ENCODE measurements around the gene GIPC3. TPM values are rescaled to one million over a fixed set of nuclear protein-coding genes. Genes with fewer than 3 reads are reported as not detected.

Gene GIPC3, protein sequence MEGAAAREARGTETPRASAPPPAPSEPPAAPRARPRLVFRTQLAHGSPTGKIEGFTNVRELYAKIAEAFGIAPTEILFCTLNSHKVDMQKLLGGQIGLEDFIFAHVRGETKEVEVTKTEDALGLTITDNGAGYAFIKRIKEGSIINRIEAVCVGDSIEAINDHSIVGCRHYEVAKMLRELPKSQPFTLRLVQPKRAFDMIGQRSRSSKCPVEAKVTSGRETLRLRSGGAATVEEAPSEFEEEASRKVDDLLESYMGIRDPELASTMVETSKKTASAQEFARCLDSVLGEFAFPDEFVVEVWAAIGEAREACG
- total RNA-seq: under 0.01 TPM in 1 of 2 replicates, not detected in the other

DNA sequence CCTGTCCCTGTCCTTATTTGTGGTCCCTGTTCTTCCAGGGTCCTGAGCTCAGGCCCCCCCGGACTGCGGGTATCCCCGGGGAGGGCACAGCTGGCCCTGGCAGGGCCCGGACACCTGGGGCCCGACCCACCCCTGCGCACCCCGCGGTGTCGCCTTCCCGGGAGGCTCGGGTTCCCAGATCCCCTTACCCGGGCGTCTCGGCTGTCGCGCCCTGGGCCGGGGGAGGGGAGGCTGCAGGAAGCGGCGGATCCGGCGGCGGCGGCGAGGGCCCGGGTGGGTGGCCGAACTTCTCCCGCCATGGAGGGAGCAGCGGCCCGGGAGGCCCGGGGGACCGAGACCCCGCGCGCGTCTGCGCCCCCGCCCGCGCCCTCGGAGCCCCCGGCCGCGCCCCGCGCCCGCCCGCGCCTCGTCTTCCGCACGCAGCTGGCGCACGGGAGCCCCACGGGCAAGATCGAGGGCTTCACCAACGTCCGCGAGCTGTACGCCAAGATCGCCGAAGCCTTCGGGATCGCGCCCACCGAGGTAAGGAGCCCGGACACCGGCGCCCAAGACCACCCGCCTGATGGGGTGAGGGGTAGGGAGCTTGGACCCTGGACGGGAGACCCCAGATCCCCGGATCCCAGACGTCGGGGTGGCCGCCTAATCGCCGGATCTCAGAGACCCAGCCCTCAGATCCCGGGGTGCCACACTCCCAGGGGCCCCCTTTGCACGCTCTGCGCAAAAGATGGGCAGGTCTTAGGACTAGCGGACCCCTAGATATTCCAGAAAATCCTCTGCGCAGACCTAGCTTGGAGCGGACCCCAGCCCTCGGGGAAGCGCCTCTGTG is at the start of gene GIPC3:
Gene GIPC3 (plus strand): TSS at position 178 of the 826 bp plus-strand sequence. CDS start 120 bp downstream, at position 298.

DNA sequence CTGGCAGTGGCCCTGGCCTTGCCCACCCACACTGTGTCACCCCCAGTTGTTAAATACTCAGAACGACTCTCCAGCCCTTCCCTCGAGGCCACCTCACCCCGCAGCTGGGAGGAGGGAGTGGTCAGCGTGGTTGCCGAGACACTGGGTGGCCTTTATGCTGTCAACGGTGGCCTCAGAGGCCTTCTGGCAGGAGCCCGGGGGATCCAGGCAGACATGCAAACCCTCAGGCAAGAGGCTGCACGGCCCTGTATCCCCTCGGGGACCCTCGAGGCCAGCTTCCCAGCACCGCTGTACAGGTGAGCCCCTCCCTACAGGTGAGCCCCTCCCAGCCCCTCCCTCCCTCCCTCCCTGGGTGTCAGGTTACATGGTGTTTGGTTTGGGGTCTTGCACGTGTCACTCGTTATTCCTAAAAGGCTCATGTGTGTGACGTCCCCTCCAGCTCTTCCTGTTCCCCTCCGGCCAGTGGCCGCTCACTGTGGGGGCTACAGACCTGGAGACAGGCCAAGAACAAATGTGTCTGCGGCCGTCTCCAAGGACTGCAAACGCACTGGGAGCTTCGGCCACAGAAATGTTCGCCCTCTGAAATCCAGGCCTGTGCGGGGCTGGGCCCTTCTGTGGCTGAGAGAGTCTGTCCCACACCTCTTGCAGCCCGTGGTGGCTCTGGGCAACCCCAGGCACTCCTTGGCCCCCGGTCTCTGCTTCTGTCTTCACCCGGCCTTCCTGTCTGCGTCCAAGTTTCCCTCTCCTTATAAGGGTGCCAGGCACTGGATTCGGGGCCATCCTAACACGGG is 46.1 kb upstream of the GIPC3 start, which contains the start of gene TEKTIP1:
Gene TEKTIP1 (plus strand): TSS at position 210 of the 791 bp plus-strand sequence. CDS start 4 bp downstream, at position 214.

DNA sequence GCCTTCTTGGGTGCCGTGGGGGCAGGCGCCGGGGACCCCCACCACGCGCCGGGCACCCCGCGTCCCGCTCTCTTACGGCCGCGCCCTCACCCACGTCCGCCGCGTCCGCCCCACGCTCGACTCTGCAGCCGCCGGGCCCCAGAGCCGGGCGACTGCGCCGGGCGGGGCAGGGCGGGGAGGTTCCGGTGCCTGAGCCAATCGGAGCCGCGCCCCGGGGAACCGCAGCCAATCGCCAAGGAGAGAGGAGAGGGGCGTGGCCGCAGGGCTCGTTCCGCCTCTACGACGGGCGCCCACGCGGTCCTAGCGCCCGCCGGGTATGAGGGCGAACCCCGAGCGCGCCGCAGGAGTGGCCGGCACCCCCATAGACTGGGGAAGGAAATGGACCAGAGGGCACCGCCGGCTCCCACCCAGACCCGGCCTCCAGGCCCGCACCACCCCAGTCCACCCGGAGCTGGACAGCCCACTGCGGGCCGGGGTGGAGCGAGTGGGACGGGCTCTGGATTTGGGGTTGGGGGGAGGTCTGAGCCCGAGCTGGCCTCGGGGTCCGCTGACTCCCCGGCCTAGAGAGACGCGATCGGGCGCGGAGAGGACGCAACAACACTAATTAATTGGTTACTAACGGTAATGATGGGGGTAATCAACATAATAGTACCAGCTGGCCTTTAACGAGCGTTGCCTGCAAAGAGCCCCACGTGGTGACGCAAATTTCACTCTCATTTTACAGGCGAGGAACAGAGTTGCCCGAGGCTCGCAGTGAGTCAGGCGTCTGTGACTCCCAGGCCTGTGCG is 27.6 kb upstream of the GIPC3 start, which contains the start of gene MFSD12:
Gene MFSD12 (minus strand): TSS at position 126 of the 788 bp plus-strand sequence. CDS start 183 bp downstream, outside the sequence.

DNA sequence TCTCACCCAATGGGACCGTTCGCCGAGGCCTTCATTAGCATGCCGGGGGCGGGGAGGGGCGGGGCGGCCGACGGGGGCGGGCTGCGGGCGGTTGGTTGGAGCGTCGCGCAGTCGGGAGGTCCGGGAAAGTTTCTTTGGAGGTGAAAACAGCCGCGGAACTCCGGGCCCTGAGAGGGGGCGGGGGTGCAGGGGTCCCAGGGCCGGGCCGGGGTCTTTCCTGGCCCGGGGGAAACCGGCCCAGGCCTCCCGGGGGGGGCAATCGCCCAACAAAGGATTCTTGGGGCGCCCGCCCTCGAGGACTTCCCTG is 12.5 kb upstream of the GIPC3 start, which contains the start of gene HMG20B:
Gene HMG20B (plus strand): TSS at position 90 of the 307 bp plus-strand sequence. CDS start 366 bp downstream, outside the sequence.

DNA sequence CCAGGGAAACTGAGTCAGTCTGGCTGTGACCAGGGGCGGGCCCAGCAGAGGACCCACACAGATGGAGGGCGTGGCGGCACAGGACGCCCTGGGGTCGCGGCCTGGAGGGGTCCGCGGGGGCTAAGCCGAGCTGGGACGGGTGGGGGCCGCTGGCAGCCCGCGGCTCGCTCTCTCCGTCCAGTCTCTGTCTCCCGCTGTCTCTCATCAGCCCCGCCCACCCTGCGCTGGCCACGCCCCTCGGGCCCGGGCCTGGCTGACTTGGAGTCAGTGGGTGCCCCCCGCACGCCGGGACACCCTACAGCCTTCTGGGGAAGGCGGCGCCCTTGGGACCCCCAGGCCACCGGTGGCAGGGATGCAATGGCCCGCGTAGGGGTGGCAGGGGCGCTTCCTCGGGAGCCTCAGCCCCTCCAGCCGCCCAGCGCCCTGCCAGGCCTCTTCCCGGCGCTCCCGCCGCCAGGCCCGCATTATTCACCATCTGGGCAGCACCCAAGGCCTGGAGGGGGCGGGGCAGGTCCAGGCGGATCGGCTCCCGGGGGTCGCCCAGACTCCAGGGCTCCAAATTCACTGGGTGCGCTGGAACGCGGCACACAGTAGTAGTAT is 21.5 kb downstream of the GIPC3 start, which contains the start of gene TBXA2R:
Gene TBXA2R (minus strand): TSS at position 186 of the 600 bp plus-strand sequence. CDS start 6,241 bp downstream, outside the sequence.

DNA sequence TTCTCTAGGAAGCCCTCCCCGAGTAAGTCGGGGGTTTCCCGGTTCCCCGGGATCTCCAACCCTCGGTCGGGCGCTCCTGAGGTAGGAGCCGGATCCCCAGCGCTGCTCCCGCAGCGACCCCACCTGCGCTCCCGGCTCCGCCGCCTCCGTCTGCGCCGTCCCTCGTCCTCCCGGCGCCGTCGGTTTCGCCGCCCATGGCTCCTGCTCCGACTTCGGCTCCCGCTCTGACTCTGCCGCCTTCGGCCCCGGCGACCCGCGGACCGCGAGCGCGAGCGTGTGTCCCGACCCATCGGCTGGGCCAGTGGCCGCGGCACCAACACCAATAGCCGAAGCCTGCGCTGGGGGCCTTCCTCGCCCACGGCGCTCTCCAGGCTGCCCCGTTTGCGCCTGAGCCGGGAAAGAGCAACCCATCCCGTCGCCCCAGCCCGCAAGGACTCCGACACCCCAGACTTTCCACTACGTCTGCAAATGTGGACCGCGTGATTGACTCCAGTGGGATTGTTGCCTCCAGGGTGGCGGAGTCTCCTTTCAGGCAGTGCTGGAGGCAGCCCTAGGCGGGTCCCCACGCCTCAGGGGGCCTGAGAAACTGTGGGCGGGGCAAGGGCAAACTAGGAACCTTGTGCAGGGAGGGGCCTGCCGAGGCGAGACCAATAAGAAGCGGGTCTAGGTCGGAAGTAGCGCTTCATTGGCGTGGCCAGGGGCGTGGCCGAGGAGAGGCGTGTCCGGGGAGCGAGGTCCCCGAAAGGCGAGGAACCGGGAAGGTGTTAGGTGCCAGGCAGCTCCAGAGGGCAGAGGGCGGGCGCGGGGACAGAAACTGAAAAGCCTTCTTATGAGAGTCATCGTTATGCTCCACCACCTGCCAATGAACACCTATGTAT is 41.4 kb downstream of the GIPC3 start, which contains the start of gene CACTIN:
Gene CACTIN (minus strand): TSS at position 318 of the 878 bp plus-strand sequence. CDS start 28 bp downstream, at position 290.

Other genes with a start within 250 kb of the GIPC3 start
- gene NFIC, start 218.9 kb upstream of the GIPC3 start, total RNA-seq: 38.3 and 102 TPM in 2 replicates
- gene SMIM24, start 105.0 kb upstream of the GIPC3 start, total RNA-seq: not detected in 2 replicates
- gene SMIM44, start 102.0 kb upstream of the GIPC3 start, total RNA-seq: not detected in 2 replicates
- gene DOHH, start 84.8 kb upstream of the GIPC3 start, total RNA-seq: 8.0 and 11.7 TPM in 2 replicates
- gene FZR1, start 79.2 kb upstream of the GIPC3 start, total RNA-seq: 29.7 and 51.3 TPM in 2 replicates
- gene TEKTIP1, start 46.3 kb upstream of the GIPC3 start, total RNA-seq: not detected in 2 replicates
- gene MFSD12, start 27.9 kb upstream of the GIPC3 start, total RNA-seq: 117 and 155 TPM in 2 replicates
- gene HMG20B, start 12.5 kb upstream of the GIPC3 start, total RNA-seq: 55.8 and 65.8 TPM in 2 replicates
- 0.89 and 2.2 TPM in 2 replicates for gene TBXA2R, start 21.4 kb downstream of the GIPC3 start, total RNA-seq
- gene CACTIN, start 41.3 kb downstream of the GIPC3 start, total RNA-seq: 20.2 and 32.9 TPM in 2 replicates
- 38.9 and 62.7 TPM in 2 replicates for gene PIP5K1C, start 115.0 kb downstream of the GIPC3 start, total RNA-seq
- not detected in 2 replicates for gene TJP3, start 122.9 kb downstream of the GIPC3 start, total RNA-seq
- 26.5 and 27.6 TPM in 2 replicates for gene APBA3, start 176.2 kb downstream of the GIPC3 start, total RNA-seq
- 13.4 and 36.8 TPM in 2 replicates for gene MRPL54, start 177.2 kb downstream of the GIPC3 start, total RNA-seq
- not detected in 2 replicates for gene RAX2, start 186.8 kb downstream of the GIPC3 start, total RNA-seq
- gene MATK, start 200.9 kb downstream of the GIPC3 start, total RNA-seq: not detected in 2 replicates

All from smooth muscle cell of the umbilical artery (primary cell).